Measurements from ENCODE around the gene SFSWAP. TPM values are rescaled to one million over a fixed set of nuclear protein-coding genes. Genes with fewer than 3 reads are reported as not detected.

The SFSWAP gene
- total and polyA plus RNA-seq, 5 donors from 2014 or later, result 14.6 to 105 (median 18.3) TPM

DNA sequence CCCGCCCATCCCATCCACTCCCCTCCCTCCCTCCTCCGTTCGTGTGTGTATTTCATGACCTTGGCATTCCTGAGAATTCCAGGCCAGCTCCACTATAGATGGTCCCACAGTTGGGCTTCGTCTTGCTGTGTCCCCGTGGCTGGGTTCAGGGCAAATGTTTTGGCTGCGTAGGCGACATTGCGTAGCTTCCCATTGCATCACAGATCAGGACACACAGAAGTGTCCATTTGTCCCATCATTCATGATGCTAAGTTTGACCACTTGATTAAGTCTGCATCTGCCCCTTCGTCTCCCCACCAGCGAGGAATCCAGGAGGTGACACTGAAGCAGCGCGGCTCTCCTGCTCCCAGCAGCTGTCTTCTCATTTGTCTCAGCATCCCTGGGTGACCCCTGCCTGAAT is 78.7 kb downstream of the SFSWAP start:
- Histone ChIP-seq H3K4me3 (ENCODE audit: low read depth, low read length) (no peak overlapping the region), H3K9me3 (ENCODE audit: control insufficient read depth in 2 of 2, low read length in 2 of 2) (no peaks in the 10 kb centered on the region), H3K27ac (ENCODE audit: insufficient read depth, low read length, poor library complexity, severe bottlenecking) (no peak overlapping the region), H3K27me3 (ENCODE audit: control insufficient read depth, insufficient read depth, low read length) (no peaks in the 10 kb centered on the region), H3K36me3 (ENCODE audit: control insufficient read depth, insufficient read depth, low read length) (peaks cover 88% of the 10 kb centered on the region), H3K4me1 (ENCODE audit: control insufficient read depth, insufficient read depth, low read length, poor library complexity, severe bottlenecking) (no peaks in the 10 kb centered on the region)
- Mint-ChIP-seq H3K4me3 (no peak overlapping the region), H3K9me3 (peaks cover 0 to 2% (median 0%) of the 10 kb centered on the region in 7 donors), H3K4me1 (peaks cover 0 to 3% (median 0%) of the 10 kb centered on the region in 4 donors), H3K27ac (no peak overlapping the region), H3K27me3 (no peaks in the 10 kb centered on the region), H3K36me3 (peaks cover 52% of the 10 kb centered on the region)
- ATAC-seq (ENCODE audit: low read depth in 2 of 2), result no peak
- DNase-seq, result no peak

DNA sequence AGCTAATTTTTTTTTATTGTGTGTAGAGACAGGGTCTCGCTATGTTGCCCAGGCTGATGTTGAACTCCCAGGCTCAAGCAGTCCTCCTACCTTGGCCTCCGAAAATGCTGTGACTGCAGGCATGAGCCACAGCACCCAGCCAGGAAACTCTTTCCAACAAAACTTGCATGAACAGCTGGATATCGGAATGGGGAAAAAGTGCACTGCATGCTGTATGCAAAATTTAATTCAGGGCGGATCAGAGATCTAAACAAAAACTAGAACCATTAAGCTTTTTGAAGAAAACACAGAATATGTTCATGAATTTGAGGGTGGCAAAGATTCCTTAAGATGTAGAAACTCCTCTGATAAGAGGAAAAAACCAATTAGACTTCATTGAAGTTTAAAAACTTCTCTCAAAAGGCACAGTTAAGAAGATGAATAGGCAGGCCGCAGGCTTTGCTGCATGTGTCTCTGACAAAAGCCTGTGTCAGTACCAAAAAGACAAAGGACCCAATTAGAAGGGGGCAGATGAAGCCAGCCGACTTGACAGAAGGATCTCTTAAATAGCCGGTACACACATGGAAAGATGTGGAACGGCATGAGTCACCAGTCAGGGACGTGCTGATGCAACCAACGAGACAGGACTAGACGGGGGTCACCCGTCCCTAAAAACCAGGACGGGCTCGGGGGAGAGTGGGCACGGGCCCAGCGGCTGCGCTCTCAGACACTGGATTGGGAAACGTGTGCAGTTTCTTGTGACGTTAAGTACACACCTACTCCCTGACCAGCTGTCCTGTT is 82.5 kb downstream of the SFSWAP start:
- Histone ChIP-seq H3K4me3 (ENCODE audit: low read depth, low read length) (no peak overlapping the region), H3K27me3 (ENCODE audit: control insufficient read depth, insufficient read depth, low read length) (no peaks in the 10 kb centered on the region), H3K27ac (ENCODE audit: insufficient read depth, low read length, poor library complexity, severe bottlenecking) (no peak overlapping the region), H3K9me3 (ENCODE audit: control insufficient read depth in 2 of 2, low read length in 2 of 2) (no peaks in the 10 kb centered on the region), H3K36me3 (ENCODE audit: control insufficient read depth, insufficient read depth, low read length) (peaks cover 81% of the 10 kb centered on the region), H3K4me1 (ENCODE audit: control insufficient read depth, insufficient read depth, low read length, poor library complexity, severe bottlenecking) (no peaks in the 10 kb centered on the region)
- no peaks in the 10 kb centered on the region for H3K27me3 Mint-ChIP-seq
- no peak for DNase-seq
- ATAC-seq (ENCODE audit: low read depth in 2 of 2), result no peak
- no peak overlapping the region for H3K27ac Mint-ChIP-seq
- peaks cover 0 to 2% (median 0%) of the 10 kb centered on the region in 7 donors for H3K9me3 Mint-ChIP-seq
- peaks cover 36% of the 10 kb centered on the region for H3K36me3 Mint-ChIP-seq
- no peaks in the 10 kb centered on the region for H3K4me1 Mint-ChIP-seq
- H3K4me3 Mint-ChIP-seq, result no peak overlapping the region

DNA sequence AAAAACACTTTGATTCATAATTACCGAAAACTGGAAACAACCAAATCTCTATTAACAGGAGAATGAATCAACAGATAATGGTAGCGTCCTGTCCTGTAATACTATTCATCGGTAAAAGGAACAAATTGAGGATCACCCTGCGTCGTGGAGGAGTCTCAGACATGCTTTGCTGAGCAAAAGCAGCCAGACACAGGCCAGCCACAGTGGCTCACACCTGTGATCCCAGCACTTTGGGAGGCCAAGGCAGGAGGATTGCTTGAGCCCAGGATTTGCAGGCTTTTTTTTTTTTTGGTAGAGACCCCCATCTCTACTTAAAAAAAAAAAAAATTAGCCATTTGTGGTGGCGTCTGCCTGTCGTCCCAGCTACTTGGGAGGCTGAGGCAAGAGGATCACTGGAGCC is 83.2 kb downstream of the SFSWAP start:
- Histone ChIP-seq H3K9me3 (ENCODE audit: control insufficient read depth in 2 of 2, low read length in 2 of 2) (no peaks in the 10 kb centered on the region), H3K36me3 (ENCODE audit: control insufficient read depth, insufficient read depth, low read length) (peaks cover 79% of the 10 kb centered on the region), H3K27ac (ENCODE audit: insufficient read depth, low read length, poor library complexity, severe bottlenecking) (no peak overlapping the region), H3K4me1 (ENCODE audit: control insufficient read depth, insufficient read depth, low read length, poor library complexity, severe bottlenecking) (no peaks in the 10 kb centered on the region), H3K27me3 (ENCODE audit: control insufficient read depth, insufficient read depth, low read length) (no peaks in the 10 kb centered on the region), H3K4me3 (ENCODE audit: low read depth, low read length) (no peak overlapping the region)
- peaks cover 0 to 2% (median 0%) of the 10 kb centered on the region in 7 donors for H3K9me3 Mint-ChIP-seq
- H3K36me3 Mint-ChIP-seq, result peaks cover 39% of the 10 kb centered on the region
- H3K4me1 Mint-ChIP-seq, result no peaks in the 10 kb centered on the region
- H3K27me3 Mint-ChIP-seq, result no peaks in the 10 kb centered on the region
- ATAC-seq (ENCODE audit: low read depth in 2 of 2) (no peak), DNase-seq (no peak)
- H3K4me3 Mint-ChIP-seq, result no peak overlapping the region
- no peak overlapping the region for H3K27ac Mint-ChIP-seq

DNA sequence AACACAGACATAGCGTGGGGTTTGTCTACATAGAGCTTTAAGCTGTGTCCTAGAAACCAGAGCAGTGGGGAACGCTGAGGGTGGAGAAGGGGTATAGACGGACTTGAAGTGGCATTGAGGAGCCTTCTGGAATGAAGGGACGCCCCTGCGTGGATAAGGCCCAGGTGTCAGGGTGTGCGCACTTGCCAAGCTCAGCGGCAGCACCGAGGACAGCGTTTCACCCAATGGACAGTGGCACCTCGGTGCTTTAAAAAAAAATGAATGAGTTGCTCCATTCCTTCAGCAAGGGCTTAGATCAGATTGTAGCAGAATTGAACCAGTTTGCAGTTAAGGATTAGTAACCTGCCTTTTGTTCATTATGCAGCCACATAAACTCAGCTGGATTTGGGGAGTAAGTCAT is 83.7 kb downstream of the SFSWAP start:
- Mint-ChIP-seq H3K9me3 (peaks cover 0 to 2% (median 0%) of the 10 kb centered on the region in 7 donors), H3K27me3 (no peaks in the 10 kb centered on the region), H3K36me3 (peaks cover 39% of the 10 kb centered on the region), H3K4me3 (no peak overlapping the region), H3K27ac (peak overlapping the region in 1 of 3 donors; percentile 5), H3K4me1 (no peaks in the 10 kb centered on the region)
- ATAC-seq (ENCODE audit: low read depth in 2 of 2), result no peak
- H3K36me3 ChIP-seq (ENCODE audit: control insufficient read depth, insufficient read depth, low read length), result peaks cover 77% of the 10 kb centered on the region
- H3K27ac ChIP-seq (ENCODE audit: insufficient read depth, low read length, poor library complexity, severe bottlenecking), result no peak overlapping the region
- H3K27me3 ChIP-seq (ENCODE audit: control insufficient read depth, insufficient read depth, low read length), result no peaks in the 10 kb centered on the region
- no peaks in the 10 kb centered on the region for H3K9me3 ChIP-seq (ENCODE audit: control insufficient read depth in 2 of 2, low read length in 2 of 2)
- H3K4me3 ChIP-seq (ENCODE audit: low read depth, low read length), result no peak overlapping the region
- no peak for DNase-seq
- H3K4me1 ChIP-seq (ENCODE audit: control insufficient read depth, insufficient read depth, low read length, poor library complexity, severe bottlenecking), result no peaks in the 10 kb centered on the region

DNA sequence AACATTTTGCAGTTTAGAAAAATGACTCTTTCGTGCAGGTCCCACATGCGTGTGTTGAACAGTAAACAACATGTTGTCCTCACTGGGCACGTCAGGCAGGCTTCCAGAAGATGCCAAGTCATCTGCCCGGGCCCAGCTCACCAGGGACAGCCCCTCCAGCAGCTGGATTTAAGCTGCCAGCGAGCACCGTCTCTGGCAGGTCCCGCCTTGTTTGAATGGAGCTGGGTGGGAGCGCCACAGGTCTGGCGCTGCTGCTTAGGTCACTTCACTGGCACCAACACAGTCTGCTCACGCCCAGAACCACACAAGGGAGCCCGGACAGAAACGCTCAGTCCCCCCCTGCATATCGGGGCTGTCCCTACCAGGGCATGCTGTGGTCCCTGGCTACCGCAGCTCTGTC is 84.2 kb downstream of the SFSWAP start:
- H3K27me3 ChIP-seq (ENCODE audit: control insufficient read depth, insufficient read depth, low read length), result no peaks in the 10 kb centered on the region
- DNase-seq (no peak), ATAC-seq (ENCODE audit: low read depth in 2 of 2) (no peak)
- Mint-ChIP-seq H3K4me1 (no peaks in the 10 kb centered on the region), H3K27me3 (no peaks in the 10 kb centered on the region), H3K36me3 (peaks cover 34% of the 10 kb centered on the region), H3K9me3 (peaks cover 0 to 1% (median 0%) of the 10 kb centered on the region in 7 donors), H3K27ac (peak overlapping the region in 1 of 3 donors; percentile 5), H3K4me3 (no peak overlapping the region)
- no peak overlapping the region for H3K4me3 ChIP-seq (ENCODE audit: low read depth, low read length)
- H3K36me3 ChIP-seq (ENCODE audit: control insufficient read depth, insufficient read depth, low read length), result peaks cover 77% of the 10 kb centered on the region
- no peaks in the 10 kb centered on the region for H3K9me3 ChIP-seq (ENCODE audit: control insufficient read depth in 2 of 2, low read length in 2 of 2)
- no peaks in the 10 kb centered on the region for H3K4me1 ChIP-seq (ENCODE audit: control insufficient read depth, insufficient read depth, low read length, poor library complexity, severe bottlenecking)
- no peak overlapping the region for H3K27ac ChIP-seq (ENCODE audit: insufficient read depth, low read length, poor library complexity, severe bottlenecking)

DNA sequence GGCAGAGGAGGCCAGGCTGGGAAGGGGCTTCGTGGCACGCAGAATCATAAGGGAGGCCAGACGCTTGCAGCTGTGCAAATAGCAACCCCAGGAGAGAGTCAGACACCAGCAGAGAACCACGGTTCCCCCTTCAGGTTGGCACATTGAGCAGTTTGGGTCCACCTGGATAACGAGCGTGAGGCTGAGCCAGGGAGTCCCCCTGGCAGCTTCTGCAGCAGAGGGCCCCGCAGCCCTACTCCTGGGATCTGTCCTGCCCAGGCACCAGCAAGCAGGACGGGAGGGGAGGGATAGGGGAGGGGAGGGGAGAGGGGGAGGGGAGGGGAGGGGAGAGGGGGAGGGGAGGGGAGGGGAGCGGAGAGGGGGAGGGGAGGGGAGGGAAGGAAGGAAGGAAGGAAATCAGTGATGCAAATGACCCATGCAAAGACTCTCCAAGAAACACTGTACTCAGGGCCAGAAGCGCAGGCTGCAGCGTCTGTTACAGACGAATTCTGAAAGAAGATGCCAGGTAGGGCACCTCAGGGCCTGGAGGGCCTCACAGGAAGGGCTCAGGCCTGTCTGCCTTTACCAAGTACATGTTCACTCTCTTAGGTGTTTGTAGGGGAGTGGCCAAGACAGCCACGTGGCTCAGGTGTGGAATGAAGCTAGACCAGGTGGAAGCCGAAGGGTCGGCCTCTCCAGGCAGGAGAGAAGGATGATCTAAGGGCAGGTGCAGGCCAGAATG is 85.0 kb downstream of the SFSWAP start:
- Mint-ChIP-seq H3K4me1 (no peaks in the 10 kb centered on the region), H3K9me3 (no peaks in the 10 kb centered on the region), H3K27me3 (no peaks in the 10 kb centered on the region), H3K36me3 (peaks cover 30% of the 10 kb centered on the region), H3K27ac (peak overlapping the region in 1 of 3 donors; percentile 42), H3K4me3 (no peak overlapping the region)
- Histone ChIP-seq H3K27ac (ENCODE audit: insufficient read depth, low read length, poor library complexity, severe bottlenecking) (no peak overlapping the region), H3K27me3 (ENCODE audit: control insufficient read depth, insufficient read depth, low read length) (no peaks in the 10 kb centered on the region), H3K36me3 (ENCODE audit: control insufficient read depth, insufficient read depth, low read length) (peaks cover 75% of the 10 kb centered on the region), H3K9me3 (ENCODE audit: control insufficient read depth in 2 of 2, low read length in 2 of 2) (no peaks in the 10 kb centered on the region), H3K4me1 (ENCODE audit: control insufficient read depth, insufficient read depth, low read length, poor library complexity, severe bottlenecking) (no peaks in the 10 kb centered on the region), H3K4me3 (ENCODE audit: low read depth, low read length) (no peak overlapping the region)
- DNase-seq (no peak), ATAC-seq (ENCODE audit: low read depth in 2 of 2) (no peak)

DNA sequence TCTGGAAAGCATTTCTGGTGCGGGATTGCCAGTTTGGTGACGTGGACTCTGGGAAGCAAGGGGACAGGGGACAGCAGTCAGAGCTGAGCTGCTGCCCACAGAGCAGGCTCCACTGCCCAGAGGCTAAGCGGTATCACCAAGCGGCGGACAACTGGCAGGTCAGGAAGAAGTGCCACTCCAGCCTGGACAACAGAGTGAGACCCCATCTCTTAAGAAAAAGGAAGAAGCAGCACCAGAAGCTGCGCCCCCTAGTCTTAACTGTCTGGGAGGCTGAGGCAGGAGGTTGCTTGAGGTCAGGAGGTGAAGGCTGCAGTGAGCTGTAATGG is 85.5 kb downstream of the SFSWAP start:
- H3K4me3 Mint-ChIP-seq, result no peak overlapping the region
- peaks cover 73% of the 10 kb centered on the region for H3K36me3 ChIP-seq (ENCODE audit: control insufficient read depth, insufficient read depth, low read length)
- H3K36me3 Mint-ChIP-seq, result peaks cover 31% of the 10 kb centered on the region

More for the DNA sequence above, 85.5 kb downstream of the SFSWAP start:
- H3K27ac ChIP-seq (ENCODE audit: insufficient read depth, low read length, poor library complexity, severe bottlenecking), result no peak overlapping the region
- no peak for DNase-seq
- no peaks in the 10 kb centered on the region for H3K27me3 ChIP-seq (ENCODE audit: control insufficient read depth, insufficient read depth, low read length)
- H3K4me3 ChIP-seq (ENCODE audit: low read depth, low read length), result no peak overlapping the region
- H3K4me1 Mint-ChIP-seq, result no peaks in the 10 kb centered on the region
- no peak overlapping the region for H3K27ac Mint-ChIP-seq
- H3K9me3 ChIP-seq (ENCODE audit: control insufficient read depth in 2 of 2, low read length in 2 of 2), result no peaks in the 10 kb centered on the region
- ATAC-seq (ENCODE audit: low read depth in 2 of 2), result no peak
- no peaks in the 10 kb centered on the region for H3K4me1 ChIP-seq (ENCODE audit: control insufficient read depth, insufficient read depth, low read length, poor library complexity, severe bottlenecking)
- no peaks in the 10 kb centered on the region for H3K9me3 Mint-ChIP-seq
- no peaks in the 10 kb centered on the region for H3K27me3 Mint-ChIP-seq

All from CD4-positive, CD25-positive, alpha-beta regulatory T cell (primary cell).